Kidney capillary endothelial cell (primary cell): ENCODE results near the gene MFNG.

Experiments
- DNase-seq: peaks from one replicate; pipeline ENCODE4 v3.0.0-alpha.2; 2018; ENCODE audit warnings: low spot score

Gene MFNG

GRCh38 chr22:37493979-37494378 is 7.8 kb upstream of the MFNG start:
- no peak for DNase-seq

GRCh38 chr22:37492428-37493344 is 6.5 kb upstream of the MFNG start:
- DNase-seq: no peak

DNA sequence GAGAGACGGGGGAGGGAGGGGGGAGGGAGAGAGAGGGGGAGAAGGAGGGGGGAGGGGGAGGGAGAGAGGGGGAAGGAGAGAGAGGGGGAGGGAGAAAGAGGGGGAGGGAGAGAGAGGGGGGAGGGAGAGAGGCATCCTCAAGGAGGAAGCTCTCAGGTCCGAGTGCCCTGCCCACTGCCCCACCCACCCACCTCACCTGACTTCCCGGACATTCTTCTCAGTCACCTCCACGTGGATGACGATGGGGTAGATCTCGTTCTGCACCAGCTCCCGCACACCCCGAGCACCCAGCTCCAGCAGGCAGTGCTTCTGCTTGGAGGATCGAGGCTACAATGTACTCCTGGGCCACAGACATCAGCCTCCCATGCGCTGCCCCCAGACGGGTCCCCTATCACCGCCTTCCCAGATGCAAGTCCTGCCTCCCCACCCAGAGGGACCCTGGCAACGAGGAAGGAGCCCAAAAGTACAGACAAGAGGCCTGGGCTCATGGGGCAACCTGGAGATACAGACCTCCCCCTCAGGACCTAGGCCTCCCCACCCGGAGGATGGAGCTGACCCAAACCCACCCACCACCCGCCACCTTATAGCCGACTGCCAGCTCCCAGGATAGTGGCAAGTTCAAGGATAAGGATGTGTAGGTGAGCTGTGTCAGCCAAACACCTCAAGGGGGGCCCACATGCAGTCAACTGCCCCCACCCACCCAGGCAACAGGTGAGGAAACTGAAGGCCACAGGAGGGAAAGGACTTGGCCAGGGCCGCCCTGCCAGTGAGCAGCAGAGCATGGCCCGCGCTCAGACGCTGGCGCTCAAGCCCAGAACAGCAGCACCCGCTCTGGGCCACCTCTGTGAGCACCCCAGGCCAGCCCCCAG is 5.6 kb upstream of the MFNG start:
- no peak for DNase-seq

- no peak for DNase-seq
These were observed 4.9 kb upstream of the MFNG start for GRCh38 chr22:37491106-37491505.

DNA sequence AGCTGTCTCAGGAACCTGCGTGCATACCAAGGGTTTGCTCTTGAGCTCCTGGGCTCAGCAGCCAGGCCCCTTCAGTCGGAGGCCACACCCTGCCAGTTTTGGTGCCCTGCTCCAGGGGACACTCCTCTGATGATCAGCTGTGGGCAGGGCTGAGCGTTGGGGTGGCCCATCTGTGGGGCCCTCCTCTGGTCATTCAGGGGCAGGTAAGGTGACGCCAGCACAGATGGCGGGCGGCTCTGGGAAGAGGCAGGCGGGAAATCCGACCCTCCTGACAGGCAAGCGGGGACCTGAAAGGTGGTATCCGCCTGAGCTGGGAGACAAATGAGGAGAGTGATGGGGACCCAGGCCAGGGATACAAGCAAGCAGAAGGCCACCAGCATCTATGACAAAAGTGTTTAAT is 3.8 kb upstream of the MFNG start:
- no peak for DNase-seq

DNA sequence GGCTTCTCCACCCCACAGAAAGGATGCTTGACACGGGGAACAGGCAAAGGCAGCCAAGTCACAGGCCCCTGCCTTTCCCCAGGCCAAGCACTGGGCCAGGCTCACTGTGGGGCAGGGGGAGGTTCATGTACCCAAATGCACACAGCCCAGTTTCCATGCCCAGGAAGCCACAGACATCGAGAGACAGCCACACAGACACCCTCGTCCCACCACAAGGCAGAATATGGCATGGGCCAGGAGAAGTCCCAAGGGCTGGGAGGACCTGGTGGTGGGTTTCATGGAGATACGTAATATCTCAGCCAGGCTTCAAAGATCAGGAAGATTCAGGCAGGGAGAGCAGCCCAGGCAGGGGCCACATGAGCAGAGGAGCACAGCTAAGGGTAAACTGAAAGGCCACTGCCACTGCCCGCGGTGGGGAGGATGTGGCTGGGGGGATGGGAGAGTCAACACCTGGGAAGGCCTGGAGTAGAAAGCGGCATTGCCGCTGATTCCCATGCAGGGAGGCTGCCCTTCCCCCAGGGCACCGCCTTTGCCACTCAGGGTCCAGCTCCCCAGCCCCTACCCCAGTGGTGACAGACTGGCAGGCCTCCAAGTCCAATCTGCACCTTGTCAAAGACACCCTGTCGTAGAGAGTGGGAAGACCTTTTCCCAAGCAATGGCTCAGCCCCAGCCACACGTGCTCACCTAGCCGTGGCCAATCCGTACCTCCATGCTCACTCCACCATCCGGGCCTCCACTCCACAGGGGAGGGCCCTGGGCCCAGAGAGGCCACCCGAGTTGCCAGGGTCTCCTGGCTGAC is 2.4 kb upstream of the MFNG start:
- DNase-seq: no peak

- DNase-seq: no peak
These were observed 1.4 kb upstream of the MFNG start for GRCh38 chr22:37487571-37487970.

DNA sequence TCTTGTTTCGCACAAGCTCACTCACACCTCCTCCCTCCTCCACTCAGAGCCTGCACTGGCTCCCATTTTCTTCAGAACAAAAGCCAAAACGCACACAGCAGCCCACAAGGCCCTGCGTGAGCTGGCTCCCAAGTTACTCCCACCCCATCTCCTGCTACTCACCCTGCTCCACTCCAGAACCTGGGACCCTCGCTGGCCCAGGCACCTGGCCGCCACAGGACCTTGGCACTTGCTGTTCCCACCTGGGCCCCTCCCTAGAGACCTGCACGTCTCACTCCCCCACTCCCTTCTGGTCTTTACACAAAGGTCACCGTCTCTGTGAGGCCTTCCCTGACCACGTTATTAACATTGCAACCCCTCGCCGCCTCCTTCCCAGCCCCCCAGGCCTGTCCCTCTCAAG is 945 bp upstream of the MFNG start:
- no peak for DNase-seq

DNA sequence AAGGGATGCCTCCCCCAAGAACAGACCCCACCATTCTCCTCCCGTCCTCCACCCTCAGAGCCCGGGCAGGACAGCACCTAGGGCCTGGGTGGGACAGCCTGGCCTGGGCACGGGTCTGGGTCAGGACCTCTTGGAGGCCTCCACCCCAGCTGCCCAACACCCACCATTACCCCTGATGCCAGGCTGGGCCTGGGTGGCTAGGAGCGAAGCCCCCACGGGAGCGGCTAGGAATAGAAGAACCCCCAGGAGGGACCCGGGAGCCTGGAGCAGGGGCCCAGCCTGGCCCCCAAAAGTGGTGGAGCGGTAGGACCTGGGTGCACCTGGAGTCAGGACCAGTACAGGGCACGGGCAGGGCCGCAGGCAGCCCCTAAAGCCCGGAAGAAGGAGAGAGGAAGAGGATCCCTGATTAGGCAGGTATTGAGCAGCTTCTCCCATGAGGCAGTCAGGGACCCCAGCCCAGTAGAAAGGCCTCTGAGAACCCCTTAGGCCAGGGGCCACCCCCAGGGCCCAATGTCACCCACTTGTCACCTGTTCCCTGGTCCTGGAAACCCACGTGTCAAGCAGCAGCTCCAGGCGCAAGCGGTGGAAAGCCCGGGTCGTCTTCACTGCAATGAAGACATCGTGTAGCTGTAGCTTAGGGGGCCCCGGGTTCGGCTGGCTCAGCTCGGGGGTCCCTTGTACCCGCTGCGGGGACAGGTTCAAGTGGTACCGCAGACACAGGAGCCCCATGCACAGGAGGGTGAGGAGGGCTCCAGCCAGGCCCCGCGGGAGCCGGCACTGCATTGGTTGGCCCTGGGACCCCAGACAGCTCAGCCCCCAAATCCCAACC is 575 bp downstream of the MFNG start:
- no peak for DNase-seq

DNA sequence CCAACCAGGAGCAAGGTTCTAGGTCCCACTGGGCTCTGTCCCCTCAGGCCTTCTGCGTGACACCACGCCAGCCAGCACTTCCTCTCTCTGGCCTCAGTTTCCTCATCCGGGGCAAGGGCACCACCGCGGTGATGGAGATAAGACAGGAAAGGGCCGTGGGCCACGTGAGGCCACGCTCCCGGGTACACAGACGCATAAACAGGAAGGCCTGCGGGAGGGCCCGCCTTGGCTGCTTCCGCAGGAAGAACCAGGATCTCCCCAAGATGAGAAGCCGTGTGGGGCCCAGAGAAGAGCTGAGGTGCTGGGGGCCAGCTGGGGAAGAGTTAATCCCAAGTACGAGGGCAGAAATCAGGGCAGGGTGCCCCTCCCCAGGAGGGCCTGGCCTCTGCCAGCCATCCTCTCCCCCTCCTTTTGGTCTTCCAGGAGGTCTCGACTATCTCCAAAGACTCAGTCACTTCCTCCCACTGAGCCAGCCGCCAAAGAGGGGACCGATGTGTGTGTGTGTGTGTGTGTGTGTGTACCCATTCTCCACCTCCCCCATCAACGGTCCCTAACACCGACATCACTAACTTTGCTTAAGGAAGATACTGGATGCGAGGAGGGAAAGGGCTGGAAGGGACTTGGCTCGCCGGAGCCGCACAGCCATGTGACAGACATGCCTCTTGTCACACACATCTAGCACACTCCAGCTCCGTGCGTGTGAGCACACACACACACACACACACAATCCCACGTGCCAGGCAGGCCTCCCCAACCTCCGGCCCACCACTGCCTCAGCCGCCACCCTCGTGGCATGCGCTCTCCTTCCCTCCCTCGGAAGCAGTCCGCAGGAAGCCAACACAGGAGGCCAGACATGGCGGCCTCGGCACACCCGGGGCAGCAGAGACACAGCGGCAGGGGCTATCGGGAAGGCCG is 1.4 kb downstream of the MFNG start:
- peak; percentile 88 for DNase-seq

DNA sequence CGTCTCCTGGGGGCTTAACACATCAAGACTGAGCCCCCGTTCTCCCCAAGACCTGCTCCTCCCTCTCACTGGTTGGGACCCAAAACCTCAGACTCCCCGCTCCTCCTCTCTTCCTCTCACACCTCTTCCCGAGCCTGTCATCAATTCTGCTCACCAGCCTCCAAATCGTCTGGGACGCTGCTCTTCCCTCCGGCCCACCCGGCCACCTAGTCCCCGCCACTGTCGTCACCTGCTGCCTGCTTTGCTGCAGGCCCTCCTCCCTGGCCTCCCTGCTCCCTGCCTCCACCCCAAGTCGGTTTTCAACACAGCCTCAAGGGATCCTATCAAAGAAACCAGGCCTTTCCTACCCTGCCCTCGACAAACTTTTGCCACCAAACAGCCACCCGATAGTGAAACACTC is 3.1 kb downstream of the MFNG start:
- DNase-seq: no peak

DNA sequence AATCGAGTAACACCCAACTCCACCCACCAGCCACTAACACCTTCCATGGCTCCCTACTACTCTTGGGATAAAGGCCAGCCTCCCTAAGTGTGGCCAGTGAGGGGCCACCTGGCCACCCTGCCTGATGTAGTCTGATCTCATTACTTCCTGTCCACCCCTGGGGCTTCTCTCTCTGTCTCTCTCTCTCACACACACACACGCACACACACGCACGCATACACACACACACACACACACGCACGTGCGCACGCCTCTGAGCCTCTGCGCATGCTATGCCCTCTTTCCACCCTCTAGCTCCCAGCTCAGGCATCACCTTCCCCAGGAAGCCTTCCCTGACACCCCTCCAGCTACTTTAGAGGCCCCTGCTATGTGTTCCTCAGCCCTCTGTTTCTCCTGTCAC is 3.9 kb downstream of the MFNG start:
- no peak for DNase-seq

- no peak for DNase-seq
These were observed 4.8 kb downstream of the MFNG start for GRCh38 chr22:37481347-37481907.

DNA sequence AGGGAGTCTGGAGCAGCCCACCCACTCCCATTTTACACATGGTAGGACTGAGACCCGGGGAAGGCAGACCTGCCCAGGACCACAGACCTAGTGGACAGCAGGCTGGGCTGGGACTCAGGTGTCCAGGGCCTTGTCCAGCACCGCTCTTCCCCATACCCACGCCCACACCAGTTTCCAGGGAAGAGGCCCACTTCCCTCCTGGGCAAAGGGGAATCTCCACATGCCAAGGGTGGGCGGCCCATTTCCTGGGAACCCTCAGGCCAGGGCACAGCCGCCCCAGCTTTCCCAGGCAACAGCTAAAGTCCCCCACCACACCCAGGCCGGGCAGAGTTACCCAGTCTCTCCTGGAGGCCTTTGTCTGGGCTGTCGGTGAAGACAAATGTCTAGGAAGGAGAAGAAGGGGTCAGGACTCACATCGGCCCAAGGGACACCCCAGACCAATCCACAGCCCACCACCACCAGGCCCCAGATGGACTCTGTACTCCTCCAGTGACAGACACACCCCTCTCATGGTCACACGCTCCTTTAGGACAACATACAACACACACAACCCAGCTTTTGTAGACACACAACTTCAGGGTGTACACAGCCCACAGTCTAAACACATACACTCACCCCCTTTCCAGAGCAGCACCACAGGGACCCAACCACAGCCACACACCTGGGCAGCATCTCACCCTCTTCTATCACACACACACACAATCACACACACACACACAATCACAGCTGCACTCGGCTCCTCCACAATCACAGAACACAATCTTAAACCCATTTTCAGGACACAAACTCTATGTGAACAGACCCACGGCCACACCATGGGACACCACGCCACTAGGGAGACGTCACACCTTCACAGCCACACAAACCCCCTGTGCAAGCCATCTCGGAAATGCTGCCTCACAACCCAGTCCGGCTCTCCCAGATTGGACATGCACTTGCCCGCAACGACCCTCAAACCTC is 5.5 kb downstream of the MFNG start:
- DNase-seq: no peak

GRCh38 chr22:37479196-37479595 is 7.0 kb downstream of the MFNG start:
- DNase-seq: no peak

- no peak for DNase-seq
These were observed 9.5 kb downstream of the MFNG start for GRCh38 chr22:37476389-37477329.

- DNase-seq: no peak
These were observed 11.6 kb downstream of the MFNG start for GRCh38 chr22:37474447-37475090.
